ENCODE results near the gene VENTX. TPM values are rescaled to one million over a fixed set of nuclear protein-coding genes. Genes with fewer than 3 reads are reported as not detected.

Gene VENTX
- total RNA-seq, 2 donors from 2014 or later, result 0.26 TPM; not detected in 1

DNA sequence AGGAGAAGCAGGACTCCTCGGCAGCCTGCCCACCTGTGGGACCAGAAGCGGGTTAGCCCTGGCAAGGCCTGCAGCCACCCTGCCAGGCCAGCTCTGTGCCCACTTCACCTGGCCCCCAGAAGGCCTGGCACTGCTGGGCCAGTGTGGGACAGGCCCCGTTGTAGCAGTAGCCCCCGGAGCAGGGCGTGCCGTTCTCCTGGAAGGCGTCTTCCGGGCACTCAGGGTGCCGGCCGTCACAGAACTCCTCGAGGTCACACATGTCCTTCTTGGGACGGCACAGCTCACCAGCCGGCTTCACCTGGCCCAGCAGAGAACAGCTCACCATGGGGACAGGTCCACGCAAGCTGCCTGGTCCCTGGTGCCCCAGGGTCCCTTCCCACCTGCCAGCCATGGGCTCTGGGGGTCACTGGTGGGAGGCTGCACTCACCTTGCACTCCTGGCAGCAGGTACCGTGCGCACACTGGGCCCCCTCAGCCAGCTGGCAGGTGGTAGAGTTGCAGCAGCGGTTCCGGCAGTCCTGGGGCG lies 33.2 kb downstream of the VENTX start:
- Histone ChIP-seq H3K4me1 (no peaks in the 10 kb centered on the region), H3K36me3 (replicated peaks in 1 of 2; ENCODE audit: insufficient read depth in 1 of 2, low read depth in 2 of 2) (peaks cover 0 to 3% of the 10 kb centered on the region in 2 donors), H3K4me3 (no peak overlapping the region), H3K27me3 (no peaks in the 10 kb centered on the region), H3K27ac (no peak overlapping the region), H3K9me3 (no peaks in the 10 kb centered on the region)
- TF ChIP-seq POLR2A (IDR thresholded peaks at IDR 0.05), result no peak
- TF ChIP-seq, protein P1, sequence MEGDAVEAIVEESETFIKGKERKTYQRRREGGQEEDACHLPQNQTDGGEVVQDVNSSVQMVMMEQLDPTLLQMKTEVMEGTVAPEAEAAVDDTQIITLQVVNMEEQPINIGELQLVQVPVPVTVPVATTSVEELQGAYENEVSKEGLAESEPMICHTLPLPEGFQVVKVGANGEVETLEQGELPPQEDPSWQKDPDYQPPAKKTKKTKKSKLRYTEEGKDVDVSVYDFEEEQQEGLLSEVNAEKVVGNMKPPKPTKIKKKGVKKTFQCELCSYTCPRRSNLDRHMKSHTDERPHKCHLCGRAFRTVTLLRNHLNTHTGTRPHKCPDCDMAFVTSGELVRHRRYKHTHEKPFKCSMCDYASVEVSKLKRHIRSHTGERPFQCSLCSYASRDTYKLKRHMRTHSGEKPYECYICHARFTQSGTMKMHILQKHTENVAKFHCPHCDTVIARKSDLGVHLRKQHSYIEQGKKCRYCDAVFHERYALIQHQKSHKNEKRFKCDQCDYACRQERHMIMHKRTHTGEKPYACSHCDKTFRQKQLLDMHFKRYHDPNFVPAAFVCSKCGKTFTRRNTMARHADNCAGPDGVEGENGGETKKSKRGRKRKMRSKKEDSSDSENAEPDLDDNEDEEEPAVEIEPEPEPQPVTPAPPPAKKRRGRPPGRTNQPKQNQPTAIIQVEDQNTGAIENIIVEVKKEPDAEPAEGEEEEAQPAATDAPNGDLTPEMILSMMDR (IDR thresholded peaks at IDR 0.05), result no peak
- intact Hi-C loops (cut with DNase I), result no loop called here
- WGBS, 2 donors, result 92 to 95% methylated on average over 4 to 8 of the region's 19 CpGs
- DNase-seq (no peak), ATAC-seq (no peak)

- no peaks in the 10 kb centered on the region for H3K9me3 ChIP-seq
- no peak for ATAC-seq
- intact Hi-C loops (cut with DNase I), result no loop called here
- H3K36me3 ChIP-seq (replicated peaks in 1 of 2; ENCODE audit: insufficient read depth in 1 of 2, low read depth in 2 of 2), result peaks cover 0 to 3% of the 10 kb centered on the region in 2 donors
- DNase-seq, result no peak
- no peak overlapping the region for H3K4me3 ChIP-seq
- WGBS, 2 donors, result 82 to 87% methylated on average over 17 to 35 of the region's 35 CpGs
- TF ChIP-seq POLR2A (IDR thresholded peaks at IDR 0.05), result no peak
- TF ChIP-seq, protein P1 (IDR thresholded peaks at IDR 0.05), result no peak
- H3K27ac ChIP-seq, result no peak overlapping the region
- no peaks in the 10 kb centered on the region for H3K27me3 ChIP-seq
- H3K4me1 ChIP-seq, result peaks cover 7% of the 10 kb centered on the region
Observed at GRCh38 chr10:133271521-133272300, 34.1 kb downstream of the VENTX start.

GRCh38 chr10:133272301-133272963 lies 34.8 kb downstream of the VENTX start:
- TF ChIP-seq POLR2A (IDR thresholded peaks at IDR 0.05), result no peak
- TF ChIP-seq, protein P1 (IDR thresholded peaks at IDR 0.05), result no peak
- DNase-seq (no peak), ATAC-seq (no peak)
- H3K4me1 ChIP-seq, result peaks cover 15% of the 10 kb centered on the region
- 83 to 84% methylated on average over 20 to 22 of the region's 29 CpGs for WGBS, 2 donors
- H3K9me3 ChIP-seq, result no peaks in the 10 kb centered on the region
- H3K36me3 ChIP-seq (replicated peaks in 1 of 2; ENCODE audit: insufficient read depth in 1 of 2, low read depth in 2 of 2), result peaks cover 0 to 3% of the 10 kb centered on the region in 2 donors
- H3K27me3 ChIP-seq, result no peaks in the 10 kb centered on the region
- no peak overlapping the region for H3K4me3 ChIP-seq
- intact Hi-C loops (cut with DNase I), result no loop called here
- H3K27ac ChIP-seq, result no peak overlapping the region

GRCh38 chr10:133272964-133273420 lies 35.3 kb downstream of the VENTX start:
- Histone ChIP-seq H3K9me3 (no peaks in the 10 kb centered on the region), H3K4me1 (peaks cover 20% of the 10 kb centered on the region), H3K4me3 (no peak overlapping the region), H3K36me3 (replicated peaks in 1 of 2; ENCODE audit: insufficient read depth in 1 of 2, low read depth in 2 of 2) (peaks cover 0 to 3% of the 10 kb centered on the region in 2 donors), H3K27me3 (no peaks in the 10 kb centered on the region), H3K27ac (no peak overlapping the region)
- 90 to 93% methylated on average over 7 to 20 of the region's 25 CpGs for WGBS, 2 donors
- ATAC-seq, result no peak
- intact Hi-C loops (cut with DNase I), result no loop called here
- DNase-seq, result no peak
- TF ChIP-seq, protein P1 (IDR thresholded peaks at IDR 0.05), result no peak
- TF ChIP-seq POLR2A (IDR thresholded peaks at IDR 0.05), result no peak

Measured in body of pancreas (tissue), 4 donors.